ENCODE data around the gene ADAM12. TPM values are rescaled to one million over a fixed set of nuclear protein-coding genes. Genes with fewer than 3 reads are reported as not detected.

The ADAM12 gene
- total RNA-seq, 2 experiments from 2014 or later: 1.3 TPM

- no peak for DNase-seq
- peaks cover 1% of the 10 kb centered on the region for H3K9me3 Mint-ChIP-seq
- no peaks in the 10 kb centered on the region for H3K36me3 Mint-ChIP-seq (ENCODE audit: low read depth)
- no peak overlapping the region for H3K4me3 Mint-ChIP-seq
- no peak for TF ChIP-seq CTCF (IDR thresholded peaks at IDR 0.05)
- CTCF ChIA-PET: no interaction called here
- H3K27me3 Mint-ChIP-seq: no peaks in the 10 kb centered on the region
- H3K27ac Mint-ChIP-seq: no peak overlapping the region
- no peaks in the 10 kb centered on the region for H3K4me1 Mint-ChIP-seq (ENCODE audit: low read depth)
- ATAC-seq: no peak
- POLR2A ChIA-PET: no interaction called here
- intact Hi-C loops (cut with micrococcal nuclease): no loop called here
These were observed 260.7 kb downstream of the ADAM12 start for GRCh38 chr10:126127481-126128029.

GRCh38 chr10:126126866-126127265, 261.4 kb downstream of the ADAM12 start:
- no peaks in the 10 kb centered on the region for H3K27me3 Mint-ChIP-seq
- no peaks in the 10 kb centered on the region for H3K36me3 Mint-ChIP-seq (ENCODE audit: low read depth)
- ChIA-PET POLR2A (no interaction called here), CTCF (no interaction called here)
- peaks cover 1% of the 10 kb centered on the region for H3K9me3 Mint-ChIP-seq
- TF ChIP-seq CTCF (IDR thresholded peaks at IDR 0.05): no peak
- ATAC-seq: no peak
- no peaks in the 10 kb centered on the region for H3K4me1 Mint-ChIP-seq (ENCODE audit: low read depth)
- no peak overlapping the region for H3K4me3 Mint-ChIP-seq
- DNase-seq: no peak
- H3K27ac Mint-ChIP-seq: no peak overlapping the region
- intact Hi-C loops (cut with micrococcal nuclease): no loop called here

- no peaks in the 10 kb centered on the region for H3K36me3 Mint-ChIP-seq (ENCODE audit: low read depth)
- CTCF ChIA-PET: no interaction called here
- H3K4me1 Mint-ChIP-seq (ENCODE audit: low read depth): no peaks in the 10 kb centered on the region
- POLR2A ChIA-PET: no interaction called here
- H3K4me3 Mint-ChIP-seq: no peak overlapping the region
- no peaks in the 10 kb centered on the region for H3K27me3 Mint-ChIP-seq
- DNase-seq: no peak
- H3K27ac Mint-ChIP-seq: no peak overlapping the region
- intact Hi-C loops (cut with micrococcal nuclease): no loop called here
- H3K9me3 Mint-ChIP-seq: peaks cover 1% of the 10 kb centered on the region
- no peak for ATAC-seq
- no peak for TF ChIP-seq CTCF (IDR thresholded peaks at IDR 0.05)
These were observed 262.3 kb downstream of the ADAM12 start for GRCh38 chr10:126126023-126126422.

- intact Hi-C loops (cut with micrococcal nuclease): no loop called here
- Mint-ChIP-seq H3K4me3 (no peak overlapping the region), H3K36me3 (ENCODE audit: low read depth) (no peaks in the 10 kb centered on the region), H3K4me1 (ENCODE audit: low read depth) (no peaks in the 10 kb centered on the region), H3K27ac (no peak overlapping the region), H3K9me3 (peaks cover 1% of the 10 kb centered on the region), H3K27me3 (no peaks in the 10 kb centered on the region)
- CTCF ChIA-PET: no interaction called here
- no peak for DNase-seq
- TF ChIP-seq CTCF (IDR thresholded peaks at IDR 0.05): no peak
- POLR2A ChIA-PET: no interaction called here
- ATAC-seq: no peak
These were observed 263.5 kb downstream of the ADAM12 start for GRCh38 chr10:126124668-126125349.

GRCh38 chr10:126124046-126124445, 264.2 kb downstream of the ADAM12 start:
- no peak overlapping the region for H3K27ac Mint-ChIP-seq
- H3K27me3 Mint-ChIP-seq: no peaks in the 10 kb centered on the region
- H3K4me3 Mint-ChIP-seq: no peak overlapping the region
- H3K36me3 Mint-ChIP-seq (ENCODE audit: low read depth): no peaks in the 10 kb centered on the region
- ATAC-seq (no peak), DNase-seq (no peak)
- peaks cover 1% of the 10 kb centered on the region for H3K9me3 Mint-ChIP-seq
- no peak for TF ChIP-seq CTCF (IDR thresholded peaks at IDR 0.05)
- ChIA-PET CTCF (no interaction called here), POLR2A (no interaction called here)
- no peaks in the 10 kb centered on the region for H3K4me1 Mint-ChIP-seq (ENCODE audit: low read depth)
- intact Hi-C loops (cut with micrococcal nuclease): no loop called here

Measured in activated CD8-positive, alpha-beta T cell treated with anti-CD3 and anti-CD28 coated beads for 36 hours (primary cell).